ENCODE measurements around the gene RIC8B.

Gene RIC8B

GRCh38 chr12:106902053-106902452 lies 127.6 kb downstream of the RIC8B start:
- no peak for DNase-seq
- no peak overlapping the region for H3K27ac Mint-ChIP-seq
- CTCF ChIA-PET: interaction anchor here (1.1 to 1.6 kb wide), 2 partner anchors 11 to 675 kb away, joined by 3 read pairs; no protein-coding TSS in a partner anchor
- peaks cover 5% of the 10 kb centered on the region for H3K4me1 Mint-ChIP-seq
- H3K36me3 Mint-ChIP-seq: no peaks in the 10 kb centered on the region
- H3K9me3 Mint-ChIP-seq: no peaks in the 10 kb centered on the region
- no peak overlapping the region for H3K4me3 Mint-ChIP-seq
- peaks cover 52% of the 10 kb centered on the region for H3K27me3 Mint-ChIP-seq

- peaks cover 62% of the 10 kb centered on the region for H3K27me3 Mint-ChIP-seq
- peak overlapping the region; percentile 39 for H3K4me3 Mint-ChIP-seq
- no peaks in the 10 kb centered on the region for H3K36me3 Mint-ChIP-seq
- CTCF ChIA-PET: interaction anchor here (1.2 to 1.6 kb wide), 3 partner anchors 15 to 676 kb away, joined by 3 to 4 read pairs (median 3); no protein-coding TSS in a partner anchor
- no peaks in the 10 kb centered on the region for H3K9me3 Mint-ChIP-seq
- H3K4me1 Mint-ChIP-seq: peaks cover 7% of the 10 kb centered on the region
- no peak overlapping the region for H3K27ac Mint-ChIP-seq
- DNase-seq: peak; percentile 88
These were observed 128.9 kb downstream of the RIC8B start for GRCh38 chr12:106903241-106903945.

DNA sequence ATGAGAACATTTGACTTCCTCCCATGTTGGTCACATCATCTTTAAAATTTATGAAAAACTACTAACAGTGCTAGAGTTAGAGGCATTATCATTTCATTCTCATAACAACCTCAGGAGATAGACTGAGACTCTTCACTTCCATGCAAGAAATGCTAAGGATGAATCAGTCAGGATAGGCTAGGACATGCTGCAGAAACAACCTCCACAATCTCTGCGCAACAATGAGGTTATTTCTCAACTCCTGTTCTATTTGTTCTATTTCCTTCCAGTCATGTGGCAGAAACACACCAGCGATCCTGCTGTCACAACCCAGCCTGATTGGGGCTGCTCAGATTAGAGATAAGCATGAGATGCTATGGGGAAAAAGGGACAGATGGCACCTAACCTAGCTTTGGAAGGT lies 132.2 kb downstream of the RIC8B start:
- no peaks in the 10 kb centered on the region for H3K9me3 Mint-ChIP-seq
- CTCF ChIA-PET: interaction anchor here (1.4 kb wide), 1 partner anchor 24 kb away, joined by 3 read pairs; no protein-coding TSS in a partner anchor
- peaks cover 20% of the 10 kb centered on the region for H3K4me1 Mint-ChIP-seq
- no peak overlapping the region for H3K27ac Mint-ChIP-seq
- no peak for DNase-seq
- no peak overlapping the region for H3K4me3 Mint-ChIP-seq
- peaks cover 46% of the 10 kb centered on the region for H3K27me3 Mint-ChIP-seq
- no peaks in the 10 kb centered on the region for H3K36me3 Mint-ChIP-seq

GRCh38 chr12:106907411-106907810 lies 132.9 kb downstream of the RIC8B start:
- DNase-seq: no peak
- H3K36me3 Mint-ChIP-seq: no peaks in the 10 kb centered on the region
- peaks cover 21% of the 10 kb centered on the region for H3K4me1 Mint-ChIP-seq
- H3K27ac Mint-ChIP-seq: no peak overlapping the region
- CTCF ChIA-PET: interaction anchor here (1.0 to 1.8 kb wide), 3 partner anchors 9 to 24 kb away, joined by 3 to 10 read pairs (median 4); no protein-coding TSS in a partner anchor
- H3K4me3 Mint-ChIP-seq: no peak overlapping the region
- peaks cover 39% of the 10 kb centered on the region for H3K27me3 Mint-ChIP-seq
- no peaks in the 10 kb centered on the region for H3K9me3 Mint-ChIP-seq

GRCh38 chr12:106907846-106908245 lies 133.4 kb downstream of the RIC8B start:
- no peak for DNase-seq
- CTCF ChIA-PET: interaction anchor here (1.0 to 1.8 kb wide), 3 partner anchors 9 to 25 kb away, joined by 3 to 10 read pairs (median 4); no protein-coding TSS in a partner anchor
- Mint-ChIP-seq H3K4me1 (peaks cover 21% of the 10 kb centered on the region), H3K9me3 (no peaks in the 10 kb centered on the region), H3K4me3 (no peak overlapping the region), H3K27me3 (peaks cover 36% of the 10 kb centered on the region), H3K27ac (no peak overlapping the region), H3K36me3 (no peaks in the 10 kb centered on the region)

- peaks cover 29% of the 10 kb centered on the region for H3K27me3 Mint-ChIP-seq
- CTCF ChIA-PET: interaction anchor here (1.0 to 1.8 kb wide), 2 partner anchors 8 to 11 kb away, joined by 4 to 10 read pairs; no protein-coding TSS in a partner anchor
- peaks cover 18% of the 10 kb centered on the region for H3K4me1 Mint-ChIP-seq
- no peak overlapping the region for H3K27ac Mint-ChIP-seq
- no peaks in the 10 kb centered on the region for H3K36me3 Mint-ChIP-seq
- no peaks in the 10 kb centered on the region for H3K9me3 Mint-ChIP-seq
- H3K4me3 Mint-ChIP-seq: no peak overlapping the region
- no peak for DNase-seq
These were observed 134.1 kb downstream of the RIC8B start for GRCh38 chr12:106908561-106908960.

DNA sequence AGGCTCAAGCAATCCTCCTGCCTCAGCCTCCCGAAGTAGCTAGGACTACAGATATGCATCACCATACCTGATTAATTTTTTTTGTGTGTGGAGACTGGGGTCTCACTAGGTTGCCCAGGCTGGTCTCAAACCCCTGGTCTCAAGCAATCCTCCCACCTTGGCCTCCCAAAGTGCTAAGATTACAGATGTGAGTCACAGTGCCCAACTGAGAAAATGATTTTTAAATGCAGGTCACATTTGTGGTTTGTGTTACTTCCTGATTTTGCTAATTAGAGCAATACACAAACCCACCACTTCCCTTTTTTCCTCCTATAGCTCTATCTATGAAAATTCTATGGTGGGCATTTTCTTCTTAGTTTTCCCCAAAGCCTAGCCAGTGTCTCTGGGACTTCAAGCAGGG lies 135.7 kb downstream of the RIC8B start:
- CTCF ChIA-PET: no interaction called here
- H3K4me1 Mint-ChIP-seq: peaks cover 24% of the 10 kb centered on the region
- H3K27ac Mint-ChIP-seq: no peak overlapping the region
- H3K36me3 Mint-ChIP-seq: no peaks in the 10 kb centered on the region
- no peak for DNase-seq
- peaks cover 26% of the 10 kb centered on the region for H3K27me3 Mint-ChIP-seq
- no peaks in the 10 kb centered on the region for H3K9me3 Mint-ChIP-seq
- H3K4me3 Mint-ChIP-seq: no peak overlapping the region

DNA sequence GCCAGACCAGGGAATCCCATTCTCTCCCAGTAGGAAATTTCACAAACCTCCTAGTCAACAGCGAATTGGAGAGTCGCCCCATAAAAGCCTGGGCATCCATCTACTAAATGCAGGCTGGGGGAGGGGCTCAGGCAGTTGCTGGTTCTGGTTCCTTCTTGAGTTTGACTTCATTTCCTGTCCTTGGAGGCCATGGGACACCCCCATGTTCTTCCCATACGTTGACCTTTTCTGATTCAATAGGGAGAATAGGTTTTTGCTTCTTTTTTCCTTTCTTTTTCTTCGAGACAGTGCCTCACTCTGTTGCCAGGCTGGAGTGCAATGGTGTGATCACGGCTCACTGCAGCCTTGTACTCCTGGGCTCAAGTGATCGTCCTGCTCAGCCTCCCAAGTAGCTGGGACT lies 137.1 kb downstream of the RIC8B start:
- peaks cover 25% of the 10 kb centered on the region for H3K27me3 Mint-ChIP-seq
- H3K36me3 Mint-ChIP-seq: no peaks in the 10 kb centered on the region
- H3K27ac Mint-ChIP-seq: no peak overlapping the region
- H3K9me3 Mint-ChIP-seq: no peaks in the 10 kb centered on the region
- CTCF ChIA-PET: interaction anchor here (0.6 kb wide), 1 partner anchor 70 kb away, joined by 3 read pairs; no protein-coding TSS in a partner anchor
- DNase-seq: no peak
- H3K4me3 Mint-ChIP-seq: no peak overlapping the region
- peaks cover 31% of the 10 kb centered on the region for H3K4me1 Mint-ChIP-seq

DNA sequence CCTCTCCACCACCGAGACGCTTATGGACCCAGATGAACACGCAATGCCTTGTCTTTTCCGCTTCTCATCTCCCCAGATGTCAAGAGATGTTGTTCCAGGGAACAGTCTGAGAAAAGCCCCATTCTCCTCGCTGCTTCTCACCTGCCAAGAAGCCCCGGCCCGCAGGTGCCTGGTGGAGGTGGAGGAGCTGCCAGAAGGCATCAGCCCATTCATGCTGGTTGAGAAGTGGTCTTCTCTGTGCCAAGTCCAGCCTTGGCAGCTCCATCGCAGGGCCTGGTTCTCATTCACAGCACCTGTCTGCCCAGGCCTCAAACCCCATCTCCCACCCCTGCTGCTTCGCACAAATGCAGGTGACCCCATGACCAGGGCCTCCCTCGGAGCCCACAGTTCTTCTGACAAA lies 139.0 kb downstream of the RIC8B start:
- Mint-ChIP-seq H3K4me1 (peaks cover 29% of the 10 kb centered on the region), H3K27me3 (peaks cover 9% of the 10 kb centered on the region), H3K36me3 (no peaks in the 10 kb centered on the region), H3K9me3 (no peaks in the 10 kb centered on the region), H3K27ac (no peak overlapping the region), H3K4me3 (no peak overlapping the region)
- CTCF ChIA-PET: interaction anchor here (0.7 kb wide), 2 partner anchors 9 to 11 kb away, joined by 3 read pairs; no protein-coding TSS in a partner anchor
- no peak for DNase-seq

DNA sequence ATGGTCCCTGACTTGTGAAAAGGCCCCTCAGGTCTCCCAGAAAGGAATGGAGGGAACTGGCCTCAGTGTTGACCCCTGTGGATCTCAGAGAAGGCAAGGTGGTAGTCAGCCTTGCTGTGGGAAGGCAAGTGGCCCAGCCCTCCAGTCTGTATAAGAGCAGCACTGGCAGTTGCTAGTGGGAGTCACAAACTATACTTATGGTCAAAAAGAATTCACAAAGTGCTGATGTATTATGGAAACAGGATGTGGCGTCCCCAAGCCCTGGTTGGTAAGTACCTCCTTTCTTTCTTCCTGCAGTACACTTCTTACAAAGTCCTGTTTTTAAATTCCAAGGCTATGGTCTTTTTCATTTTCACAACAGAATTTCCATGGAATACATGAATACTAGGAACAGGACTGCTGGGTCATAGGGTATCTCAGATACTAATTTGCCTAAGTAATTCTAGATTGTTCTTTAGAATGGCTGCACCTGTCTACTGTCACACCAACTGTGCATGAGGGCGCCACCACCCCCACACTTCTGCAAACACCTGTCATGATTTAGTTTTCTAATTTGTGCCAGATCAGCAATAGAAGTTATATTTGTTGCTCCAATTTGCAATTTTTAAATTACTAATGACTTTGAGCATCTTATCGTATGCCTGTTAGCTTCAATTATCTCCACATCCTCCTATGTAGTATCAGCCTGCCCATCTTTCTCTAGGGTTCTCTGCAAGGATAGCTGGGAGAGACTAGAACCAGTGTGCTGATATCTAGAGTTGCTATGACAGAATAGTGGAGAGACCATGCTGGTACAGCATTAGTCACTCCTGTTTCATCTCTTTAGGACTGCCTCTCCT lies 140.5 kb downstream of the RIC8B start:
- CTCF ChIA-PET: interaction anchor here (0.9 kb wide), 1 partner anchor 528 kb away, joined by 4 read pairs; no protein-coding TSS in a partner anchor
- Mint-ChIP-seq H3K27me3 (no peaks in the 10 kb centered on the region), H3K4me3 (no peak overlapping the region), H3K9me3 (no peaks in the 10 kb centered on the region), H3K36me3 (no peaks in the 10 kb centered on the region), H3K27ac (peak overlapping the region; percentile 40), H3K4me1 (peaks cover 31% of the 10 kb centered on the region)
- DNase-seq: peak; percentile 50

DNA sequence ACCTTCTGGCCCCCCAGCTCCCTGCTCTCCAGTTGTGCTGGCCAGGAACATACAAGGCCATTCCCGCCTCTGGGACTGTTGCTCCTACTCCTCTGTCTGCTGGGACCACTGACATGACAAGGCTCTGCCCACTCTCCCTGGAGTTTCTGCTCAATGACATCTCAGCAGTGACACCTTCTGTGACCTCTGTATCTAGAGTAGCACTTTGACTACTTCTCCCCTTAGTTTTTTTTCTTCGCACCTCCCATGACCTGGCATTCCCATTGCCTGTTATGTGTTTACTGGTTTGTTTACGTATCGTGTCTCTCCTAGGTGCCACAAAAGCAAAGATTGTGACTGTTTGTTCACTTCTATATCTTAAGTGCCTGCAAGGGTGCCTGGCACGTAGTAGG lies 141.1 kb downstream of the RIC8B start:
- Mint-ChIP-seq H3K27ac (peak overlapping the region; percentile 30), H3K4me3 (no peak overlapping the region), H3K27me3 (no peaks in the 10 kb centered on the region), H3K4me1 (peaks cover 25% of the 10 kb centered on the region), H3K36me3 (no peaks in the 10 kb centered on the region), H3K9me3 (no peaks in the 10 kb centered on the region)
- DNase-seq: no peak
- CTCF ChIA-PET: interaction anchor here (0.9 kb wide), 1 partner anchor 529 kb away, joined by 4 read pairs; no protein-coding TSS in a partner anchor

DNA sequence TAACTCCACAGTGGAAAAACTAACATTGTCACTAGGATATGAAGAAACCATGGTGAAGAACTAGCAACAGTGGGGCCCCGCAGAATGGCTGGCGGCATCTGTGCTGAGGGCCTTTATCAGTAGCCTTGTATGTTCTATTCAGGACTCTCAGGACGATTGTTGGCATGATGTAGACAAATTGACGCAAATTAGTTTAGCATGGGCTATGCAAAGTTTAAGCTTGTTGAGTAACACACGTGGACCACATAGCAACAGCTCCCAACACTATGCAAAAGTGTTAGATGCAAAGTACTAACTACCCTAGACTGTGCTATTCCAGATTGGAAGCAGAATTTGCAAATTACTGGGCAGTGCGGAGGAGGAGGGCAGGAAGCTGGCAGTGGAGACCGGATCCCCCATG lies 143.0 kb downstream of the RIC8B start:
- Mint-ChIP-seq H3K36me3 (no peaks in the 10 kb centered on the region), H3K4me3 (no peak overlapping the region), H3K27me3 (peaks cover 6% of the 10 kb centered on the region), H3K9me3 (no peaks in the 10 kb centered on the region), H3K27ac (no peak overlapping the region), H3K4me1 (peaks cover 17% of the 10 kb centered on the region)
- CTCF ChIA-PET: interaction anchor here (0.9 to 1.6 kb wide), 6 partner anchors 10 to 690 kb away, joined by 3 to 4 read pairs (median 4); no protein-coding TSS in a partner anchor
- DNase-seq: no peak

DNA sequence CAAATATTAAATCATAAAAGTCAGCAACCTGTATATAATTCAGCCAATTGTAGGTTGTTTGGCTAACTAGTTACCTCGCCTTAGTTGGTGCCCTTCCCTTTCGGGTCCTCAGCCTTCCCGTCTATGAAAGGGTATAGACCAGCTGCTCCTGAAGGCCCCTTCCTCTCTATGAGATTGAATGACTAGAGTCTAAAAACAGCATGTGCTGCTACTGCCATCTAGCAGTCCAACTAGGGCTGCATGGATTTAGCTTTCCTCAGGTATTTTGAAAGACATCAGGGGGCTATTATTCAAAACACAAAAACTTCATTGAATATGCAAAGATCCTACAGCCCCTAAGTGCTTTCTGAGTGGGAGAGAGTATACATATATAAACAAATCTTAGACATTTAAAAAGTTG lies 144.3 kb downstream of the RIC8B start:
- DNase-seq: peak; percentile 34
- peaks cover 6% of the 10 kb centered on the region for H3K27me3 Mint-ChIP-seq

More for the DNA sequence above, 144.3 kb downstream of the RIC8B start:
- Mint-ChIP-seq H3K36me3 (no peaks in the 10 kb centered on the region), H3K27ac (no peak overlapping the region), H3K4me1 (peaks cover 17% of the 10 kb centered on the region), H3K9me3 (no peaks in the 10 kb centered on the region), H3K4me3 (no peak overlapping the region)
- CTCF ChIA-PET: interaction anchor here (0.7 to 2.6 kb wide), 22 partner anchors 11 to 692 kb away, joined by 3 to 27 read pairs (median 4); partner anchors contain the start of genes POLR3B and TMEM263

All from activated naive CD4-positive, alpha-beta T cell treated with anti-CD3 and anti-CD28 coated beads, Interleukin-2, amount 10 ng/mL, durations not matched to agents 7 days and 5 days (primary cell).